HepG2 (cell line): ENCODE data around the gene KIZ. TPM values are rescaled to one million over a fixed set of nuclear protein-coding genes. Genes with fewer than 3 reads are reported as not detected.

Experiments used
- ATAC-seq: fragments of 200-7000 bp; cut with Tn5 transposase; 3 replicates; pipeline ENCODE4 v1.9.1; 2020; ENCODE audit warnings: mild to moderate bottlenecking, moderate library complexity
- BruUV-seq: library from RNA; stranded (reverse); fragments of 400-500 nt; replicated peaks from 2 replicates; lab custom pipeline; 2021; lab: Mats Ljungman, UMichigan
- CTCF ChIA-PET: fragments of 300-600 bp; formaldehyde crosslinking; extraction: SDS; loops from one replicate; lab custom pipeline; 2021; ENCODE audit warnings: low total read pairs, inconsistent platforms, low intra/inter-chr PET ratio; lab: Yijun Ruan, JAX
- POLR2A ChIA-PET: fragments of 350-600 bp; sonication (Branson Sonifier 250); formaldehyde crosslinking; loops from one replicate; lab custom pipeline; 2020; ENCODE audit warnings: antibody characterized with exemption, inconsistent platforms; lab: Yijun Ruan, JAX
- DNase-seq: peaks from one replicate; pipeline ENCODE4 v3.0.0-alpha.2; 2015; ENCODE audit warnings: low spot score
- FAIRE-seq: peaks from 3 replicates; lab custom pipeline; 2011; peaks lifted over from hg19 to GRCh38; lab: Jason Lieb, UNC
- H2AFZ ChIP-seq: one replicate; pipeline ENCODE4 v1.6.1; 2011; ENCODE audit warnings: low read length, inconsistent platforms
- H3K27ac ChIP-seq: fragments of 300-600 bp; 3 replicates; pipeline ENCODE4 v1.8.0; 2011; ENCODE audit warnings: mixed run types, mild to moderate bottlenecking, mixed read lengths, low read length, inconsistent platforms; ENCODE audit not compliant: insufficient read depth; ENCODE audit errors: extremely low read length
- H3K27me3 ChIP-seq, 2 experiments: fragments of 200-600 bp in 1 of 2; 2 replicates in 1 of 2; 3 replicates in 1 of 2; pipeline versions ENCODE4 v1.6.0 to v1.8.0; 2011; ENCODE audit warnings: low read length in 2 of 2, mild to moderate bottlenecking in 2 of 2, moderate library complexity in 2 of 2, inconsistent platforms in 1 of 2; ENCODE audit not compliant: insufficient read depth in 2 of 2, control insufficient read depth in 1 of 2
- H3K36me3 ChIP-seq, 2 experiments: fragments of 200-600 bp in 1 of 2; replicated peaks in 1 of 2; 2 replicates in 1 of 2; 3 replicates in 1 of 2; pipeline versions ENCODE4 v1.5.1 to v1.8.0; 2011; ENCODE audit warnings: low read length in 2 of 2, inconsistent platforms in 1 of 2; ENCODE audit not compliant: insufficient read depth in 2 of 2, control insufficient read depth in 1 of 2
- H3K4me1 ChIP-seq: 2 replicates; pipeline ENCODE4 v1.5.1; 2012; ENCODE audit warnings: low read length, inconsistent platforms; ENCODE audit not compliant: insufficient read depth
- H3K4me2 ChIP-seq: 2 replicates; pipeline ENCODE4 v1.6.0; 2011; ENCODE audit warnings: low read depth, low read length, inconsistent platforms
- H3K4me3 ChIP-seq, 3 experiments: fragments of 200-600 bp in 1 of 3; sonication (generic), shearing (Covaris generic) in 1 of 3; replicated peaks in 1 of 3; 2 replicates each; pipeline ENCODE4 v1.5.1; 2011 to 2016; ENCODE audit warnings: low read length in 3 of 3, inconsistent platforms in 2 of 3, low read depth in 2 of 3, mild to moderate bottlenecking in 2 of 3, control low read depth in 1 of 3, mixed read lengths in 1 of 3; ENCODE audit not compliant: insufficient read depth in 1 of 3
- H3K79me2 ChIP-seq: one replicate; pipeline ENCODE4 v1.6.1; 2011; ENCODE audit warnings: low read length, inconsistent platforms; ENCODE audit not compliant: insufficient read depth
- H3K9ac ChIP-seq: 2 replicates; pipeline ENCODE4 v1.6.0; 2011; ENCODE audit warnings: mild to moderate bottlenecking, low read depth, low read length, inconsistent platforms; ENCODE audit not compliant: insufficient read depth
- H3K9me3 ChIP-seq: 2 replicates; pipeline ENCODE4 v1.5.1; 2012; ENCODE audit warnings: mild to moderate bottlenecking, low read length
- H4K20me1 ChIP-seq: 2 replicates; pipeline ENCODE4 v1.6.0; 2011; ENCODE audit warnings: inconsistent platforms, mild to moderate bottlenecking, low read length, moderate library complexity; ENCODE audit not compliant: insufficient read depth
- CEBPB ChIP-seq: IDR thresholded peaks from 2 replicates; pipeline ENCODE4 v1.6.1; 2011; ENCODE audit warnings: low read depth, low read length, improper control_type of control experiment, borderline replicate concordance
- FOSL2 ChIP-seq: sonication (generic); formaldehyde crosslinking; IDR thresholded peaks from 2 replicates; pipeline ENCODE4 v1.4.0; 2020; ENCODE audit warnings: missing genetic modification reagents
- HHEX ChIP-seq: IDR thresholded peaks from 2 replicates; pipeline ENCODE4 v1.6.1; 2016; ENCODE audit warnings: control low read depth
- KDM1A ChIP-seq: IDR thresholded peaks from 2 replicates; pipeline ENCODE4 v1.6.1; 2016; ENCODE audit warnings: missing compliant biosample characterization
- KDM6A ChIP-seq: IDR thresholded peaks from 2 replicates; pipeline ENCODE4 v1.6.1; 2016; ENCODE audit warnings: low read depth
- MAFF ChIP-seq: IDR thresholded peaks from 2 replicates; pipeline ENCODE4 v1.6.1; 2011; ENCODE audit warnings: low read depth, low read length, improper control_type of control experiment
- MAFK ChIP-seq, 2 experiments: IDR thresholded peaks in 1 of 2; conservative IDR thresholded peaks in 1 of 2; 2 replicates each; pipeline ENCODE4 v1.6.1; 2011; ENCODE audit warnings: improper control_type of control experiment in 2 of 2, low read length in 2 of 2
- RCOR2 ChIP-seq: IDR thresholded peaks from 2 replicates; pipeline ENCODE4 v1.6.1; 2016; ENCODE audit warnings: missing biosample characterization, missing genetic modification reagents
- TP53 ChIP-seq: sonication (generic); formaldehyde crosslinking; conservative IDR thresholded peaks from 2 replicates; pipeline ENCODE4 v1.4.0; 2020; ENCODE audit warnings: missing genetic modification reagents
- ZNF430 ChIP-seq: sonication (generic); formaldehyde crosslinking; IDR thresholded peaks from 2 replicates; pipeline ENCODE4 v1.9.0; 2021; ENCODE audit warnings: mild to moderate bottlenecking, missing genetic modification reagents
- ZNF605 ChIP-seq: sonication (generic); formaldehyde crosslinking; IDR thresholded peaks from 2 replicates; pipeline ENCODE4 v1.8.0; 2022; ENCODE audit warnings: mild to moderate bottlenecking, missing genetic modification reagents
- ZNF629 ChIP-seq: sonication (generic); formaldehyde crosslinking; conservative IDR thresholded peaks from 2 replicates; pipeline ENCODE4 v1.5.0; 2020; ENCODE audit warnings: missing genetic modification reagents
- WGBS: methylation state at CpG from one replicate; pipeline ENCODE4 v1.1.6; 2017; ENCODE audit warnings: low lambda C conversion rate; 5-methylcytosine and 5-hydroxymethylcytosine counted together
- in situ Hi-C: cut with HindIII; loops from 2 replicates; pipeline ENCODE4 v1.10.0; 2017; ENCODE audit warnings: low pct_unique_long_range_greater_than_20kb; ENCODE audit not compliant: extremely low pct_ligation_motif_present
- intact Hi-C: fragments of 100-400 bp; cut with micrococcal nuclease; formaldehyde crosslinking; loops from one replicate; pipeline ENCODE4 v1.10.0; 2022; ENCODE audit not compliant: unreplicated experiment
- polyA plus RNA-seq, 8 experiments: library from polyadenylated mRNA; depleted of rRNA in 3 of 8; stranded (reverse) in 7 of 8; unstranded in 1 of 8; fragments of >200 nt; fragmentation: Illumina TruSeq in 4 of 8; extraction: Trizol in 4 of 8; gene quantifications; 2 replicates each; pipeline versions ENCODE4 v1.2.1 to v1.2.3, GENCODE V29; 2011 to 2016; ENCODE audit warnings: low read depth in 4 of 8, missing spikeins in 1 of 8, mixed read lengths in 1 of 8; ENCODE audit not compliant: insufficient read depth in 1 of 8
- total RNA-seq, 5 experiments: library from RNA; depleted of rRNA; stranded (reverse); fragments of >200 nt; fragmentation: Illumina TruSeq; extraction: Trizol; gene quantifications; 2 replicates each; pipeline ENCODE4 v1.2.3, GENCODE V29; 2016; ENCODE audit warnings: low read depth in 1 of 5
- TF ChIP-seq, protein P1 (sequence below): sonication (generic); formaldehyde crosslinking; IDR thresholded peaks from 2 replicates; pipeline ENCODE4 v1.4.0; 2020; ENCODE audit warnings: missing genetic modification reagents
- TF ChIP-seq, protein P2 (sequence below), 2 experiments: sonication (generic) in 1 of 2; formaldehyde crosslinking in 1 of 2; IDR thresholded peaks; 2 replicates each; pipeline versions ENCODE4 v1.5.1 to v1.6.1; 2011 to 2020; ENCODE audit warnings: borderline replicate concordance in 1 of 2, low read depth in 1 of 2, low read length in 1 of 2, mild to moderate bottlenecking in 1 of 2, missing genetic modification reagents in 1 of 2, moderate library complexity in 1 of 2

KIZ gene
- total and polyA plus RNA-seq, 2 of the 13 experiments (the other 11 are each of a cell fraction or from before 2014, with no cell fraction given), result 46.3 to 114 TPM

DNA sequence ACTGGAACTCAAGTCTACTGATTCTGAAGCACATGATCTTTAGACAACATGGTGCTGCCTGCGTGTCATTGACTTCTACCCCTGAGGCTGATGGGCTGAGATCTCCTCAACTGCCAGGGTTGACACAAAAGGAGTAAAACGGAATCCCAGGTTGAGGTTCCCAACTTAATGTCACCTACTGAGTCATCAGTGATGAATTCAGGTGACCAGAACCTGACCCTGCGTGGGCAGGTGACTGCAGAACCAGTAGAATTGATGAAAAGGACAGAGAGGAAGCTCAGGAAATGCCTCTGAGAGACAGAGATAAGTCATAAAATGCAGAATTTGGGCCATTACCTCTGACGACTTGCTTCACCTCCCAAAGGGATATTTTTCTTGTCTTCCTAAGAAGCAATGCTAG, 7.7 kb upstream of the KIZ start:
- in situ Hi-C loops, result no loop called here
- BruUV-seq, result no TSS peak
- ATAC-seq (no peak), DNase-seq (no peak)
- Histone ChIP-seq H3K4me2 (no peak overlapping the region), H3K4me3 (no peak overlapping the region), H3K27ac (no peak overlapping the region), H4K20me1 (no peaks in the 10 kb centered on the region), H3K27me3 (no peaks in the 10 kb centered on the region)
- intact Hi-C loops, result no loop called here
- POLR2A ChIA-PET, result no interaction called here
- no peak for TF ChIP-seq RCOR2 (CRISPR knock-in tag)
- TF ChIP-seq FOSL2 (CRISPR knock-in tag), result 0 out of 2 replicates have a peak, but pooled peaks have one; percentile 23
- TF ChIP-seq, all 625 proteins: peak for 1
- Histone ChIP-seq H3K36me3 (no peaks in the 10 kb centered on the region), H3K9me3 (no peaks in the 10 kb centered on the region), H3K4me1 (no peaks in the 10 kb centered on the region), H2AFZ (no peak overlapping the region), H3K9ac (no peak overlapping the region), H3K79me2 (no peaks in the 10 kb centered on the region)
- CTCF ChIA-PET, result no interaction called here
- WGBS, result 16% methylated on average over 4 of the region's 4 CpGs
- FAIRE-seq, result no peak

- H3K9me3 ChIP-seq, result no peaks in the 10 kb centered on the region
- DNase-seq (no peak), FAIRE-seq (no peak), ATAC-seq (no peak)
- H3K36me3 ChIP-seq, result no peaks in the 10 kb centered on the region
- no peak overlapping the region for H3K27ac ChIP-seq
- 86% methylated on average over 2 of the region's 2 CpGs for WGBS
- POLR2A ChIA-PET, result no interaction called here
- no peak overlapping the region for H3K4me3 ChIP-seq
- H3K79me2 ChIP-seq, result no peaks in the 10 kb centered on the region
- H3K27me3 ChIP-seq, result no peaks in the 10 kb centered on the region
- H2AFZ ChIP-seq, result no peak overlapping the region
- in situ Hi-C loops (no loop called here), intact Hi-C loops (no loop called here)
- no TSS peak for BruUV-seq
- H4K20me1 ChIP-seq, result no peaks in the 10 kb centered on the region
- no peak overlapping the region for H3K4me2 ChIP-seq
- no peaks in the 10 kb centered on the region for H3K4me1 ChIP-seq
- CTCF ChIA-PET, result no interaction called here
- H3K9ac ChIP-seq, result no peak overlapping the region
- TF ChIP-seq ZNF430 (CRISPR knock-in tag) (no peak), TP53 (CRISPR knock-in tag) (no peak), MAFK (conservative IDR thresholded peaks at IDR 0.05 in 1 of 2, IDR thresholded peaks at IDR 0.05 in 1 of 2; ENCODE audit: low read length in 2 of 2) (peak; percentile 78 to 82), HHEX (no peak), ZNF605 (no peak), KDM1A (no peak), CEBPB (no peak), ZNF629 (CRISPR knock-in tag) (no peak), MAFF (peak; percentile 78), KDM6A (CRISPR knock-in tag) (no peak), FOSL2 (CRISPR knock-in tag) (no peak)
- TF ChIP-seq, protein P1, sequence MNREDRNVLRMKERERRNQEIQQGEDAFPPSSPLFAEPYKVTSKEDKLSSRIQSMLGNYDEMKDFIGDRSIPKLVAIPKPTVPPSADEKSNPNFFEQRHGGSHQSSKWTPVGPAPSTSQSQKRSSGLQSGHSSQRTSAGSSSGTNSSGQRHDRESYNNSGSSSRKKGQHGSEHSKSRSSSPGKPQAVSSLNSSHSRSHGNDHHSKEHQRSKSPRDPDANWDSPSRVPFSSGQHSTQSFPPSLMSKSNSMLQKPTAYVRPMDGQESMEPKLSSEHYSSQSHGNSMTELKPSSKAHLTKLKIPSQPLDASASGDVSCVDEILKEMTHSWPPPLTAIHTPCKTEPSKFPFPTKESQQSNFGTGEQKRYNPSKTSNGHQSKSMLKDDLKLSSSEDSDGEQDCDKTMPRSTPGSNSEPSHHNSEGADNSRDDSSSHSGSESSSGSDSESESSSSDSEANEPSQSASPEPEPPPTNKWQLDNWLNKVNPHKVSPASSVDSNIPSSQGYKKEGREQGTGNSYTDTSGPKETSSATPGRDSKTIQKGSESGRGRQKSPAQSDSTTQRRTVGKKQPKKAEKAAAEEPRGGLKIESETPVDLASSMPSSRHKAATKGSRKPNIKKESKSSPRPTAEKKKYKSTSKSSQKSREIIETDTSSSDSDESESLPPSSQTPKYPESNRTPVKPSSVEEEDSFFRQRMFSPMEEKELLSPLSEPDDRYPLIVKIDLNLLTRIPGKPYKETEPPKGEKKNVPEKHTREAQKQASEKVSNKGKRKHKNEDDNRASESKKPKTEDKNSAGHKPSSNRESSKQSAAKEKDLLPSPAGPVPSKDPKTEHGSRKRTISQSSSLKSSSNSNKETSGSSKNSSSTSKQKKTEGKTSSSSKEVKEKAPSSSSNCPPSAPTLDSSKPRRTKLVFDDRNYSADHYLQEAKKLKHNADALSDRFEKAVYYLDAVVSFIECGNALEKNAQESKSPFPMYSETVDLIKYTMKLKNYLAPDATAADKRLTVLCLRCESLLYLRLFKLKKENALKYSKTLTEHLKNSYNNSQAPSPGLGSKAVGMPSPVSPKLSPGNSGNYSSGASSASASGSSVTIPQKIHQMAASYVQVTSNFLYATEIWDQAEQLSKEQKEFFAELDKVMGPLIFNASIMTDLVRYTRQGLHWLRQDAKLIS (CRISPR knock-in tag), result no peak
- TF ChIP-seq, protein P2, sequence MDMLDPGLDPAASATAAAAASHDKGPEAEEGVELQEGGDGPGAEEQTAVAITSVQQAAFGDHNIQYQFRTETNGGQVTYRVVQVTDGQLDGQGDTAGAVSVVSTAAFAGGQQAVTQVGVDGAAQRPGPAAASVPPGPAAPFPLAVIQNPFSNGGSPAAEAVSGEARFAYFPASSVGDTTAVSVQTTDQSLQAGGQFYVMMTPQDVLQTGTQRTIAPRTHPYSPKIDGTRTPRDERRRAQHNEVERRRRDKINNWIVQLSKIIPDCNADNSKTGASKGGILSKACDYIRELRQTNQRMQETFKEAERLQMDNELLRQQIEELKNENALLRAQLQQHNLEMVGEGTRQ (IDR thresholded peaks at IDR 0.05; ENCODE audit: low read depth, low read length), result no peak
- TF ChIP-seq, protein P2 (CRISPR knock-in tag; IDR thresholded peaks at IDR 0.05; ENCODE audit: borderline replicate concordance), result no peak
Observed at GRCh38 chr20:21118782-21119181, 7.1 kb upstream of the KIZ start.
